Parathyroid adenoma (tissue), 2 donors: ENCODE data around the gene EMP3.

Source experiments
- H2AFZ ChIP-seq: fragments of 300-600 bp; sonication (generic); one replicate; pipeline ENCODE4 v1.7.0; 2017; ENCODE audit warnings: antibody characterized with exemption, mild to moderate bottlenecking
- H3K27ac ChIP-seq: fragments of 300-600 bp; sonication (generic); one replicate; pipeline ENCODE4 v1.7.0; 2017
- H3K27me3 ChIP-seq: fragments of 300-600 bp; sonication (generic); one replicate; pipeline ENCODE4 v1.7.0; 2017; ENCODE audit warnings: low read length; ENCODE audit not compliant: control insufficient read depth, insufficient read depth
- H3K36me3 ChIP-seq: fragments of 300-600 bp; sonication (generic); one replicate; pipeline ENCODE4 v1.7.0; 2017; ENCODE audit warnings: low read length; ENCODE audit not compliant: control insufficient read depth, insufficient read depth
- H3K4me1 ChIP-seq: fragments of 300-600 bp; sonication (generic); one replicate; pipeline ENCODE4 v1.7.0; 2017; ENCODE audit warnings: control low read depth
- H3K4me2 ChIP-seq: fragments of 300-600 bp; sonication (generic); one replicate; pipeline ENCODE4 v1.7.0; 2017; ENCODE audit warnings: low read length
- H3K4me3 ChIP-seq: fragments of 300-600 bp; sonication (generic); one replicate; pipeline ENCODE4 v1.7.0; 2017; ENCODE audit warnings: low read depth, low read length
- H3K79me2 ChIP-seq: fragments of 300-600 bp; sonication (generic); one replicate; pipeline ENCODE4 v1.7.0; 2017; ENCODE audit warnings: control low read depth
- H3K9ac ChIP-seq: fragments of 300-600 bp; sonication (generic); one replicate; pipeline ENCODE4 v1.7.0; 2017; ENCODE audit warnings: mild to moderate bottlenecking
- H3K9me3 ChIP-seq: fragments of 300-600 bp; sonication (generic); one replicate; pipeline ENCODE4 v1.7.0; 2017; ENCODE audit warnings: low read length; ENCODE audit not compliant: control insufficient read depth
- CTCF ChIP-seq: fragments of 300-600 bp; sonication (generic); IDR thresholded peaks from one replicate; pipeline ENCODE4 v1.7.0; 2017; ENCODE audit warnings: antibody characterized with exemption, mild to moderate bottlenecking
- donor health status: primary hyperparathyroidism.

The EMP3 gene

DNA sequence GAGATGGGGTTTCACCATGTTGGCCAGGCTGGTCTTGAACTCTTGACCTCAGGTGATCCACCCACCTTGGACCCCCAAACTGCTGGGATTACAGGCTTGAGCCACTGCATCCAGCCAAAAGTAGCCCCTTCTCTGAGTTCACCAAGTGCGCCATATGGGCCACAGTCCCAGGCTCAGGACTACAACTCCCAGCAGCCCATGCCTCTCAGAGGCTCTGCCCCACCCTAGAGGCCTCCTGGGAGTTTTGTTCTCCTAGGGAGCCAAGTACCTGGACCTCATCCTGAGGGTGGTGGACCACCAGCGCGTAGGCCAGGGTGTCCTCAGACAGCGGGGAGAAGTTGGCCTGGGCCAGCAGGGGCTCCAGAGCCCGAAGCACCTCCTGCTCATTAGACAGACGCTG, 19.5 kb downstream of the EMP3 start:
- Histone ChIP-seq H3K36me3 (no peaks in the 10 kb centered on the region), H3K9ac (no peak overlapping the region), H3K4me2 (no peak overlapping the region), H3K79me2 (no peaks in the 10 kb centered on the region), H2AFZ (no peak overlapping the region), H3K4me1 (peaks cover 8% of the 10 kb centered on the region), H3K27me3 (no peaks in the 10 kb centered on the region), H3K4me3 (no peak overlapping the region), H3K27ac (no peak overlapping the region), H3K9me3 (no peaks in the 10 kb centered on the region)
- TF ChIP-seq CTCF: no peak

- H3K4me3 ChIP-seq: no peak overlapping the region
- no peak for TF ChIP-seq CTCF
- no peak overlapping the region for H2AFZ ChIP-seq
Measured at GRCh38 chr19:48346191-48346590, 20.8 kb downstream of the EMP3 start.

GRCh38 chr19:48348045-48348444, 22.7 kb downstream of the EMP3 start:
- Histone ChIP-seq H3K4me3 (no peak overlapping the region), H3K36me3 (no peaks in the 10 kb centered on the region), H3K79me2 (peaks cover 4% of the 10 kb centered on the region), H3K9me3 (no peaks in the 10 kb centered on the region), H3K9ac (no peak overlapping the region), H3K4me2 (no peak overlapping the region), H3K27me3 (no peaks in the 10 kb centered on the region), H3K4me1 (peaks cover 8% of the 10 kb centered on the region), H2AFZ (peak overlapping the region; percentile 77), H3K27ac (peak overlapping the region; percentile 55)
- no peak for TF ChIP-seq CTCF

More at GRCh38 chr19:48346191-48346590, 20.8 kb downstream of the EMP3 start:
- Histone ChIP-seq H3K9me3 (no peaks in the 10 kb centered on the region), H3K27me3 (no peaks in the 10 kb centered on the region), H3K79me2 (no peaks in the 10 kb centered on the region), H3K27ac (no peak overlapping the region), H3K4me2 (no peak overlapping the region), H3K36me3 (no peaks in the 10 kb centered on the region), H3K4me1 (peaks cover 8% of the 10 kb centered on the region), H3K9ac (no peak overlapping the region)

DNA sequence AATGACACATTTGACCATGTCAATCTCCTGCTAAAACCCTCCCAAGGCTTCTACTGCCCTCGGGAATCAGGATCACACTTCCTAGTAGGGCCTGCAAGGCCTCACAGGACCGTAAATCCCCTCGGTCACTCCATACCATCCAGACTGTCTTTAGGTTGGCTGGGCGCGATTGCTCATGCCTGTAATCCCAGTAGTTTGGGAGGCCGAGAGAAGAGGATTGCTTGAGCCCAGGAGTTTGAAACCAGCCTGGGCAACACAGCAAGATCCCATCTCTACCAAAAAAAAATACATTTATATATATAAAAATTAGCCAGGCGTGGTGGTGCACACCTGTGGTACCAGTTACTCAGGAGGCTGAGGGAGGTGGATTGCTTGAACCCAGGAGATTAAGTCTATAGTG, 23.4 kb downstream of the EMP3 start:
- H3K9ac ChIP-seq: no peak overlapping the region
- H3K27me3 ChIP-seq: no peaks in the 10 kb centered on the region
- no peak for TF ChIP-seq CTCF
- no peak overlapping the region for H3K4me3 ChIP-seq
- no peaks in the 10 kb centered on the region for H3K36me3 ChIP-seq
- no peaks in the 10 kb centered on the region for H3K9me3 ChIP-seq
- no peak overlapping the region for H3K4me2 ChIP-seq
- H3K79me2 ChIP-seq: peaks cover 4% of the 10 kb centered on the region
- H3K4me1 ChIP-seq: peaks cover 8% of the 10 kb centered on the region
- H3K27ac ChIP-seq: peak overlapping the region; percentile 55
- no peak overlapping the region for H2AFZ ChIP-seq

DNA sequence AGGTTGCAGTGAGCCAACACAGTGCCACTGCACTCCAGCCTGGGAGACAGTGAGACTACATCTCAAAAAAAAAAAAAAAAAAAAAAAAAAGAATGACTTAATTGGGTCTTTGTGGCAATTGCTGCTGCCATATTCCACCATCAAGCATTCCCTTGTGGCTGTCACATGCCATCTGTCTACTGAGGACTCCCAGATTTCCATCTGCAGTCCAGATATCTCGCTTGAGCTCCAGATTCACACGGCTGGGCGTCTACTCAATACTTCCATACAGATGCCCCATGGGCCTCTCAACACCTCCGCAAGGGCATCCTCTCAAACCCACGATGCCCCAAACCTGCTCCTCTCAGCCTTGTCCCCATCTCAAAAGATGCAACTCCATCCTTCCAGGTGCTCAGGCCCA, 25.5 kb downstream of the EMP3 start:
- Histone ChIP-seq H3K9me3 (no peaks in the 10 kb centered on the region), H3K9ac (no peak overlapping the region), H3K79me2 (peaks cover 4% of the 10 kb centered on the region), H3K27ac (no peak overlapping the region), H3K27me3 (no peaks in the 10 kb centered on the region), H3K36me3 (no peaks in the 10 kb centered on the region), H3K4me2 (no peak overlapping the region), H3K4me1 (peaks cover 8% of the 10 kb centered on the region), H3K4me3 (no peak overlapping the region), H2AFZ (no peak overlapping the region)
- no peak for TF ChIP-seq CTCF
